TTC549 (cell line): ENCODE data around the gene PCSK9.

ENCODE experiments used
- FAIRE-seq: peaks from 2 replicates; lab custom pipeline; 2012; peaks lifted over from hg19 to GRCh38; lab: Jason Lieb, UNC

PCSK9 gene

DNA sequence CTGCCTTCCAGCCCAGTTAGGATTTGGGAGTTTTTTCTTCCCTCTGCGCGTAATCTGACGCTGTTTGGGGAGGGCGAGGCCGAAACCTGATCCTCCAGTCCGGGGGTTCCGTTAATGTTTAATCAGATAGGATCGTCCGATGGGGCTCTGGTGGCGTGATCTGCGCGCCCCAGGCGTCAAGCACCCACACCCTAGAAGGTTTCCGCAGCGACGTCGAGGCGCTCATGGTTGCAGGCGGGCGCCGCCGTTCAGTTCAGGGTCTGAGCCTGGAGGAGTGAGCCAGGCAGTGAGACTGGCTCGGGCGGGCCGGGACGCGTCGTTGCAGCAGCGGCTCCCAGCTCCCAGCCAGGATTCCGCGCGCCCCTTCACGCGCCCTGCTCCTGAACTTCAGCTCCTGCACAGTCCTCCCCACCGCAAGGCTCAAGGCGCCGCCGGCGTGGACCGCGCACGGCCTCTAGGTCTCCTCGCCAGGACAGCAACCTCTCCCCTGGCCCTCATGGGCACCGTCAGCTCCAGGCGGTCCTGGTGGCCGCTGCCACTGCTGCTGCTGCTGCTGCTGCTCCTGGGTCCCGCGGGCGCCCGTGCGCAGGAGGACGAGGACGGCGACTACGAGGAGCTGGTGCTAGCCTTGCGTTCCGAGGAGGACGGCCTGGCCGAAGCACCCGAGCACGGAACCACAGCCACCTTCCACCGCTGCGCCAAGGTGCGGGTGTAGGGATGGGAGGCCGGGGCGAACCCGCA lies at the start of gene PCSK9:
TSS of gene PCSK9 (plus strand) at position 207 of the 741 bp plus-strand sequence. CDS start at position 497, 290 bp downstream.
- no peak for FAIRE-seq

GRCh38 chr1:54989968-54990810 lies 49.2 kb upstream of the PCSK9 start:
- FAIRE-seq, result no peak

DNA sequence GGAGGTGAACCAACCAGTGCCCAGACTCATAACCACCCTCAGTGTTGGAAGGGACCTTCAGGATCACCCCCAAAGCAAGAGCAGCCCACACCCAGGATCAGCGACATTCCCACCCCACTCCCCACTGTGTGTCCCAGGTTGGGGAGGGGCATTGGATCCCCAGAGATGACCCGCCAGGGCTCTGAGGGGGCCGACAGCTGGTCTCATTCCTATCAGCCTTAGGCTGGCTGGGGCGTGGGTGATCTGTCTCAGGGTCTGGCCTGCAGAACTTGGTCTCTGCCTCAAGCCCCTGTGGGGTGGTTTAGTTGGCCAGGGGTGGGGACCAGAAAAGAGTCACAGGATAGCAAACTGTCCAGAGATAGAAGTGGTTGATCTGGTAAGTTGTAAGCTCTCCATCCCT lies 48.4 kb upstream of the PCSK9 start:
- no peak for FAIRE-seq

DNA sequence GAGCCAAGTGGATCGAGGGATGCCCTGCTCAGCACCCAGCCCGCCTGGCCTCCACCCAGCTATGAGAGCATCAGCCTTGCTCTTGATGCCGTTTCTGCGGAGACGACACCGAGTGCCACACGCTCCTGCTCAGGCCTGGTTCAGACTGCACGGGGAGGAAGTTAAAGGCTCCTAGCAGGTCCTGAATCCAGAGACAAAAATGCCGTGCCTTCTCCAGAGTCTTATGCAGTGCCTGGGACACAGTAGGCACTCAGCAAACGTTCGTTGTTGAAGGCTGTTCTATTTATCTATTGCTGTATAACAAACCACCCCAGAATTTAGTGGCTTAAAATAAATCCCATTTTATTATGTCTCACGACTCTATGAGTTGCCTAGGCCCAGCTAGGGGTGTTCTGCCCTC lies 47.4 kb upstream of the PCSK9 start:
- FAIRE-seq, result no peak

- FAIRE-seq, result no peak
These were observed 46.2 kb upstream of the PCSK9 start for GRCh38 chr1:54993140-54993539.

- no peak for FAIRE-seq
These were observed 44.9 kb upstream of the PCSK9 start for GRCh38 chr1:54994355-54994990.

DNA sequence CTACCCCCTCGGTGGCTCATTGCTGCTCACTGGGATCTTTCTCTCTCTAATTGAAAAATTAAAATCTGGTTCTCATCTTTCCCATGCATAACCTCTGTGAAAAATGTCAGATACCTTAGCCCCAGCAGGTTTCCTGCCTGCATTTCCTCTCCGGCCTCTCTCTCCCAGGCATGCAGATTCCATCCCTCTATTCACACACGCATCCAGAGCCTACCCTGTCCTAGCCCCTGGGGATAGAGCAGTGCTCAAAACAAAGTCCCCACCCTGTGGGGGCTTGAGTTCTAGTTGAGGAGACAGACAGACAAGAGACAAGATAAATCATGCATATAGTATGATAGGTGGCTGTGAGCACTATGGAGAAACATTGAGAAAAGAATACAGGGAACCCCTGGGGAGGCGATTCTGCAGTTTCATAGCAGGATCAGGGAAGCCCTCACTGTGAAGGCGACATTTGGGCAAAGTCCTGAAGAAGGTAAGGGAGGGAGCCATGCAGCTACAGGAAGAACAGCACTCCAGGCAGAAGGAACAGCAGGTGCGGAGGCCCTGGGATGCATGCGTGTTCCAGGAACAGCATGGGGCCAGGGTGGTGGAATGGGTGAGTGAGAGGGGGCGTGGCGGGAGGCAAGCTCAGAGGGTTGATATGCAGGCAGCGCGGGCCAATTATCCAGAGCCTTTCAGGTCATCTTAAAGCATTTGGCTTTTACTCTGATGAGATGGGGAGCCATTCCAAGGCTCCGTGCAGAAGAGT lies 44.2 kb upstream of the PCSK9 start:
- no peak for FAIRE-seq

DNA sequence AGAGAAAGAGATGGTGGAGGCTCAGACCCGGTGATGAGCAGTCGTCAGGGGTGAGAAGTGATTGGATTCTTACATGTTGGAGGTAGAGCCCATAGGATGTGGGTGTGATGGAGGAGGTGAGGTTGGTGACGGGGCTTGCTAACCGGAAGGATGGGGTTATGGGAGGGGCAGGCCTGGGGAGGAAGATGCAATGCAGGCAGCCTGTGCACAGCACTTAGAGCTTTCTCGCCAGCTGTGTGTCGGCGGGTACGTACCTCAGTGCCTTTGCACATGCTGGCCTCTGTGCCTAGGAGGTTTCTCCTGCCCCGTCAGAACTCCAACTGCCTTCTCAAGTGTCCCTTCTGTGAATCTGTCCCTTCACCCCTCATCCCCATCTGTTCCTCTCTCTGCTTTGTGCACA lies 43.5 kb upstream of the PCSK9 start:
- FAIRE-seq, result no peak

GRCh38 chr1:54996359-54996868 lies 42.9 kb upstream of the PCSK9 start:
- FAIRE-seq, result no peak

DNA sequence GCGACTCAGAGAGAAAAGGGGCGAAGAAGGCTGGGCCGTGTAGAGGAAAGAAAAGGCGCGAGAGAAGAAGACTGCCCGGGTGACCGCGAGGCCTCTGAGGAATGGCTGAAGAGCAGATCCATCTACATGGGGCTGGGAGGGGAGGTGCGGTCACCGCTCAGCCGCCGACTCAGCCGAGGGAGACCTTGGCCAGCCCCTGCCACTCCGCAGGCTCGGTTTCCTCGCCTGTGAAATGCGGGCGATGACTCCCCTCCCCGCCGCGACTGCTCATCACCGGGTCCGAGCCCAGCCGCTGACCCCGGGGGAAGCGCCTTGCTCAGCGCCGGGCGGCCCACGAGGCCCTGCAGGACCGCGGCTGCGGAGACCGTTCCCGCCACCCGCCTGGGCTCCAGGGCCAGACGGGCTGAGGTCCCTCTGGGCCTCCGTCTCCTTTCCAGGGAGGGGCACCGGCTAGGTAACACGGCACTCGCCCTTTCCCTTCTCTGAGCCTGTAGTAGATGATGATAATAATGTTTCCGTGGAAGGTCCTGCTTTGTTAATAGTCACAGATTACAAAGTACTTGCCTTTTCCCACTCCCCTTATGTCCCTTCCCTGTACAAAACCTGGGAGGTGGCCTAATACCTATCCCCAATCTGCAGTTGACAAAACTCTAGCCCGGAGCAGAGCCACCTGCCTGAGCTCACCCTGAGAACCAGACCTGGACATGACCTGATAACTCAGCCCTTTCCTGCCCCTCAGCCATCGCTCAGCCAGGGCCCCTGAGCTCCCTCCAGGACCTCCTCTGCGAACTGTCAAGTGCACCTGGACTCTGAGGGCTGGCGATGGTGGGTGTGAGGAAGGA lies 42.3 kb upstream of the PCSK9 start:
- FAIRE-seq, result no peak

DNA sequence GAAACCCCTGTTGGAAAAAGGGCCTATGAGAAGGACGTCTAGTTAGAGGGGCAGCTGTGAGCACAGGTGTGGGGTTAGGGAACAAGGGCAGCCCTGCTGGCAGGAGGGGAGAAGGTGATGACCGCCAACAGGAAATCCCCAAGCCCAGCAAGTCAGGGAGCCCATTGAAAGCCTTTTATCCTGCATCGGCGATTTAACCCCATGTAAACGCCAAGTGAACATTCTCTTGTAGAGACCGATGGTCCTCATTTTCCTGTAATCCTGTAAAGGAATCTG lies 41.7 kb upstream of the PCSK9 start:
- no peak for FAIRE-seq

DNA sequence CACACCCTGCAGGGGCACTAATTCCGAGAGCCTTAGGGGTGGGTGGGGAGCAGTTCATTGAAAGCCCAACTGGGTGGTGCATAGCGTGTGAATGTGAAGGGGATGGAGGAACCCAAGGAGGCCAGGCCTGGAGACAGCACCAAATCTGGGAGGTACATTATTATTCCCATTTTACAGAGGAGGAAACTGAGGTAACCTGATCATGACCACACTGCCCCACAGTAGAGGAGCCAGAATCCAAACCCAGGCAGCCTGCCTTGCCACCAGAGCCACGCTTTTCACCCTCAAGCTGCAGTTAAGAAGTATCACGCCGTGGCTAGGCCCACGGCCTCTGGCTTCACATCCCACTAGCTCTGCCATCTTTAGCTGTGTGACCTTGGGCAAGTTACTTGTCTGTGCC lies 41.2 kb upstream of the PCSK9 start:
- no peak for FAIRE-seq

GRCh38 chr1:54998677-54999076 lies 40.7 kb upstream of the PCSK9 start, which contains the start of gene BSND:
Gene BSND (plus strand): TSS chr1:54998933. CDS start chr1:54999187, 254 bp downstream.
- FAIRE-seq, result no peak

GRCh38 chr1:55000110-55001085 lies 39.0 kb upstream of the PCSK9 start:
- FAIRE-seq, result no peak

- FAIRE-seq, result no peak
These were observed 38.0 kb upstream of the PCSK9 start for GRCh38 chr1:55001311-55001710.

GRCh38 chr1:55002686-55003085 lies 36.7 kb upstream of the PCSK9 start:
- no peak for FAIRE-seq

- no peak for FAIRE-seq
These were observed 33.8 kb upstream of the PCSK9 start for GRCh38 chr1:55005351-55006140.

DNA sequence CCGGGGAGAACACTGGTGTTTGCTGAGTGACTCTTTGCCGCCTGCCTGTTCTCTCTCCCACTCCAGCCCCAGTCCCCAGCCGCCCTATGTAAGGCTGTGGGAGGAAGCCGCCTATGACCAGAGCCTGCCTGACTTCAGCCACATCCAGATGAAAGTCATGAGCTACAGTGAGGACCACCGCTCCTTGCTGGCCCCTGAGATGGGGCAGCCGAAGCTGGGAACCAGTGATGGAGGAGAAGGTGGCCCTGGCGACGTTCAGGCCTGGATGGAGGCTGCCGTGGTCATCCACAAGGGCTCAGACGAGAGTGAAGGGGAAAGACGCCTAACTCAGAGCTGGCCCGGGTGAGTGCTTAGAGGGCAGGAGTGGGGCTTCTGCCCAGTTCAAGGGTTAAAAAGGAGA lies 32.4 kb upstream of the PCSK9 start:
- FAIRE-seq, result no peak

- FAIRE-seq, result no peak
These were observed 31.7 kb upstream of the PCSK9 start for GRCh38 chr1:55007625-55008024.
